ENCODE measurements around the gene TST. TPM values are rescaled to one million over a fixed set of nuclear protein-coding genes. Genes with fewer than 3 reads are reported as not detected.

The TST gene
- total RNA-seq, 1 experiment from 2014 or later = 44.9 TPM

GRCh38 chr22:37063431-37064420, 44.5 kb upstream of the TST start:
- no TSS peak for BruUV-seq (replicated peaks)
- Mint-ChIP-seq H3K36me3 (ENCODE audit: insufficient read depth, unreplicated experiment) (no peaks in the 10 kb centered on the region), H3K9me3 (ENCODE audit: unreplicated experiment) (no peaks in the 10 kb centered on the region), H3K27me3 (ENCODE audit: insufficient read depth, unreplicated experiment) (no peaks in the 10 kb centered on the region), H3K4me3 (ENCODE audit: unreplicated experiment) (no peak overlapping the region), H3K4me1 (ENCODE audit: low read depth, unreplicated experiment) (no peaks in the 10 kb centered on the region), H3K27ac (ENCODE audit: unreplicated experiment) (no peak overlapping the region)
- ChIA-PET POLR2A (no interaction called here), CTCF (no interaction called here)
- DNase-seq = no peak
- no peaks in the 10 kb centered on the region for H3K27me3 ChIP-seq (replicated peaks; ENCODE audit: control insufficient read depth, insufficient read depth, low read length)
- no peaks in the 10 kb centered on the region for H3K36me3 ChIP-seq (ENCODE audit: control insufficient read depth, insufficient read depth, low read length)
- no peaks in the 10 kb centered on the region for H3K9me3 ChIP-seq
- no peak for TF ChIP-seq CTCF (IDR thresholded peaks at IDR 0.05; ENCODE audit: insufficient read depth in 1 of 2, low read depth in 1 of 2, low read length in 1 of 2, severe bottlenecking in 1 of 2, unreplicated experiment in 1 of 2)
- no peak overlapping the region for H3K4me3 ChIP-seq (ENCODE audit: low read depth, low read length)
- peaks cover 6% of the 10 kb centered on the region; the same call in 1 of the 2 replicates for H3K4me1 ChIP-seq
- intact Hi-C loops (cut with micrococcal nuclease; ENCODE audit: unreplicated experiment) = no loop called here

GRCh38 chr22:37062702-37063381, 43.6 kb upstream of the TST start:
- CTCF ChIA-PET = no interaction called here
- no peak overlapping the region for H3K4me3 Mint-ChIP-seq (ENCODE audit: unreplicated experiment)

More at GRCh38 chr22:37062702-37063381, 43.6 kb upstream of the TST start:
- Histone ChIP-seq H3K9me3 (no peaks in the 10 kb centered on the region), H3K4me1 (peaks cover 6% of the 10 kb centered on the region; the same call in 1 of the 2 replicates), H3K36me3 (ENCODE audit: control insufficient read depth, insufficient read depth, low read length) (no peaks in the 10 kb centered on the region), H3K27me3 (replicated peaks; ENCODE audit: control insufficient read depth, insufficient read depth, low read length) (no peaks in the 10 kb centered on the region), H3K4me3 (ENCODE audit: low read depth, low read length) (no peak overlapping the region)
- Mint-ChIP-seq H3K36me3 (ENCODE audit: insufficient read depth, unreplicated experiment) (no peaks in the 10 kb centered on the region), H3K4me1 (ENCODE audit: low read depth, unreplicated experiment) (no peaks in the 10 kb centered on the region), H3K9me3 (ENCODE audit: unreplicated experiment) (no peaks in the 10 kb centered on the region), H3K27ac (ENCODE audit: unreplicated experiment) (no peak overlapping the region), H3K27me3 (ENCODE audit: insufficient read depth, unreplicated experiment) (no peaks in the 10 kb centered on the region)
- no peak for TF ChIP-seq CTCF (IDR thresholded peaks at IDR 0.05; ENCODE audit: insufficient read depth in 1 of 2, low read depth in 1 of 2, low read length in 1 of 2, severe bottlenecking in 1 of 2, unreplicated experiment in 1 of 2)
- BruUV-seq (replicated peaks) = TSS peak; percentile 18
- DNase-seq = no peak
- POLR2A ChIA-PET = no interaction called here
- intact Hi-C loops (cut with micrococcal nuclease; ENCODE audit: unreplicated experiment) = no loop called here
